PC-9 (cell line): ENCODE results near the gene PCDH1.

Experiments used
- CTCF ChIP-seq: fragments of 200-600 bp; sonication (generic); conservative IDR thresholded peaks from 2 replicates; pipeline ENCODE4 v1.6.1; 2017; ENCODE audit warnings: mixed run types, antibody characterized with exemption, mild to moderate bottlenecking, moderate library complexity
- EZH2 ChIP-seq: fragments of 200-600 bp; sonication (generic); IDR thresholded peaks from 2 replicates; pipeline ENCODE4 v1.8.0; 2017; ENCODE audit warnings: antibody characterized with exemption, low read depth

GRCh38 chr5:141865406-141865805 is 12.8 kb downstream of the PCDH1 start:
- TF ChIP-seq CTCF = no peak
- TF ChIP-seq EZH2 = no peak
